ENCODE results near the gene CBX7. TPM values are rescaled to one million over a fixed set of nuclear protein-coding genes. Genes with fewer than 3 reads are reported as not detected.
A peak's percentile ranks its signal among the peaks of the same experiment; 100 is the strongest.

The CBX7 gene
- total RNA-seq, 4 donors from 2014 or later = 47.6 to 108 (median 64.8) TPM

DNA sequence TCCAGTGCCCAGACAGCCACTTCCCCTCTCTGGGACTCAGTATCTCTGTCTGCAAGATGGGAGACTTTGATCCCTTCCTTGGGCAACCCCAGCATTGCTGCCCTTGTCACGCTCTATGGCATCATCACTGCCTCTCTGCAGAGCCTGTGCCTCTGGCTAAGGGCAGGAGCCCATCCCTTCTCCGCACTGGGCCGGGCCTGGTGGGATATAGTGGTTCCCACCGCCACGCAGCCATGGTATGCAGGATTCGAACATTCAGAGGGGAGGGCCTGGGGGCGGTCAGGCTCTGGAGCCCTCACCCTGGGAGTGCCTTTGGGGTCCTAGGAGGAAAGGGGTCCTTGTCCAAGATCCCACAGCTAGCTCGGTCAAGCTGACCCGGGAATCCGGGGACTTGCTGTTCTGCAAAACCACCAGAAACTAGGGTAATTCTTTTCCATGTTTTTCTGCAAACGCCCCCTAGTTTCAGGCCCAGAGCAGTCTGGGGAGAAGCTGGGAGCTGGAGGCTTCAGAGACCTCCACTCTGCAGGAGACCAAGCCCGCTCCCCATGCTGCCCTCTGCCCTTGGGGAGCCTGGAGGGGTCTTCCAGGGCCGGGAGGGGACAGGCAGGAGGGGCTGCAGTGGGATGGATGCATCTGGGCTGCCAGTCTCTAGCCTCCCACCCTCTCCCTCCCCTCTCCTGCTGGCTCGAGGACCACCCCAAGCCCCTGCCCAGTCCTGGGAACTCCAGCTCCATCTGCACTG lies 24.4 kb upstream of the CBX7 start:
- H3K4me3 ChIP-seq (ENCODE audit: low read depth, poor library complexity, severe bottlenecking) = no peak overlapping the region
- DNase-seq (ENCODE audit: low spot score in 2 of 2) = peak in 1 of 2 donors; percentile 85
- WGBS, 2 donors = 82 to 90% methylated on average over 10 to 14 of the region's 14 CpGs
- TF ChIP-seq POLR2A (IDR thresholded peaks at IDR 0.05) = no peak
- TF ChIP-seq, protein P1, sequence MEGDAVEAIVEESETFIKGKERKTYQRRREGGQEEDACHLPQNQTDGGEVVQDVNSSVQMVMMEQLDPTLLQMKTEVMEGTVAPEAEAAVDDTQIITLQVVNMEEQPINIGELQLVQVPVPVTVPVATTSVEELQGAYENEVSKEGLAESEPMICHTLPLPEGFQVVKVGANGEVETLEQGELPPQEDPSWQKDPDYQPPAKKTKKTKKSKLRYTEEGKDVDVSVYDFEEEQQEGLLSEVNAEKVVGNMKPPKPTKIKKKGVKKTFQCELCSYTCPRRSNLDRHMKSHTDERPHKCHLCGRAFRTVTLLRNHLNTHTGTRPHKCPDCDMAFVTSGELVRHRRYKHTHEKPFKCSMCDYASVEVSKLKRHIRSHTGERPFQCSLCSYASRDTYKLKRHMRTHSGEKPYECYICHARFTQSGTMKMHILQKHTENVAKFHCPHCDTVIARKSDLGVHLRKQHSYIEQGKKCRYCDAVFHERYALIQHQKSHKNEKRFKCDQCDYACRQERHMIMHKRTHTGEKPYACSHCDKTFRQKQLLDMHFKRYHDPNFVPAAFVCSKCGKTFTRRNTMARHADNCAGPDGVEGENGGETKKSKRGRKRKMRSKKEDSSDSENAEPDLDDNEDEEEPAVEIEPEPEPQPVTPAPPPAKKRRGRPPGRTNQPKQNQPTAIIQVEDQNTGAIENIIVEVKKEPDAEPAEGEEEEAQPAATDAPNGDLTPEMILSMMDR (IDR thresholded peaks at IDR 0.05) = no peak
- intact Hi-C loops (cut with DNase I; ENCODE audit: low total_unique reads) = loop anchor here (10.0 kb wide), 1 partner anchor 58 kb away; no protein-coding TSS in a partner anchor

DNA sequence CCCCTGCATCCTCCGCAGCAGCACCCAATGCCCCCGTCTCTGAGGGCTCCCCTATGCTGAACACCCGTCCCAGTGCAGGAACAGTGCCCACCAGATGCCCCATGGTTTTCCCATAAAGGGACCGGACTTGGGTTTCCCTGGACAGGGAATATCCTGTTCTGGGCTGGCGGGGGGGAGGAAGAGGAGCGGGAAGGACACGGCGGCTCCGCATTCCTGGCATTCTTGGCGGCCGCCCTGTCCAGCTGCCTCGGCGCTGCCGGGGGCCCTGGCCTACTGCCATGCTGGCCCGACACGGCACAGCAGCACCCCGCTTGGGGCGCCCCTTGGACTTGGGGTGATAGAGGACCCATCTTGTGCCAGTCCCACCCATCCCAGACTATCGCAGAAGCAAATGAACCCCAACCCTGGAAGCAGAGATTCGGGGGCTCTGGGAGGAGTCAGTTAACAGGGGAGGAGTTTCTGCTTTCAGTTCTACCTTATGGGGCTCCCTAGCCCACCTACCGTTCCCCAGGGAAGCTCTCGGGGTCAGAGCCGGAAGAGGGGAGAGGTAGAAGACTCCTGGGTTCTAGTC lies 23.7 kb upstream of the CBX7 start:
- intact Hi-C loops (cut with DNase I; ENCODE audit: low total_unique reads) = loop anchor here (10.0 kb wide), 1 partner anchor 59 kb away; no protein-coding TSS in a partner anchor
- no peak overlapping the region for H3K4me3 ChIP-seq (ENCODE audit: low read depth, poor library complexity, severe bottlenecking)
- DNase-seq (ENCODE audit: low spot score in 2 of 2) = peak in 1 of 2 donors; percentile 90
- 23 to 38% methylated on average over 21 to 23 of the region's 23 CpGs for WGBS, 2 donors
- no peak for TF ChIP-seq POLR2A (IDR thresholded peaks at IDR 0.05)
- TF ChIP-seq, protein P1 (IDR thresholded peaks at IDR 0.05) = no peak

DNA sequence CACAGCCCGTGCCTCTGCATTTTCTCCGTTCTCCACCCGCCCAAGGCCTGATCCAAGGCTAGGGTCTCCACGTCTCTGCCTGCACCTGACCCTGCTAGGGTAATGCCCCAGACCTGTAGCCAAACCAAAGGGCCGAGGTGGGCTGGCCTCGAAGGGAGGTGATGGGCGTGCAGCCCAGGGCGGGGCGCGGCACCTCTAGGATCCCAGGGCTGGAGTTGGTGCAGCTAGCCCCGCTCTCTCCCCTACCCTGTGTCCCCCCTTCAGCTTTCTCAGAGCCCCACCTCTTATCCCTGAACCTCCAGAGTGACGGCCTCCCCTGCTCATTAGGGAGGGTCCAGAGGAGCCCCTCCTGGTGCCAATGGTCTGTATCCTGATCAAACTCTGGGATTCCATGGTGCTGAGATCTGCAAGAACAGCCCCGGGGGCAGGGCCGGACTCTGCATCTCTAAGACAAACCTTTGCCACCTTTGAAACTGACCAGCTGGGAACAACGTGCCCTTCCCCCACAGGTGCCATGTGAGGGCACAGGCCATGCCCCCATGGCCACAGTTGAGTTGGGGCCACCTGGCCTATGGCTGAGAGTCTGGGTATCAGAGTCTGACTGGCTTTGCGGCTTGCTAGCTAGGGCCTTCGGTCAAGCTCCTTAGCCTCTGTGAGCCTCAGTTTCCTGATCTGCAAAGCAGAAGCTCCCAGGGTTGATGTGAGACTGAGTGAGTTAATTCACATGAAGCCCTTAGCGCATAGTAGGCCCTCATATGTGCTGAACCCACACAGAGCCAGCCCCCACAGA lies 23.1 kb upstream of the CBX7 start:
- TF ChIP-seq POLR2A (IDR thresholded peaks at IDR 0.05) = no peak
- TF ChIP-seq, protein P1 (IDR thresholded peaks at IDR 0.05) = no peak
- DNase-seq (ENCODE audit: low spot score in 2 of 2) = peak in 1 of 2 donors; percentile 83
- WGBS, 2 donors = 74 to 80% methylated on average over 18 of the region's 18 CpGs
- intact Hi-C loops (cut with DNase I; ENCODE audit: low total_unique reads) = loop anchor here (10.0 kb wide), 1 partner anchor 59 kb away; no protein-coding TSS in a partner anchor
- H3K4me3 ChIP-seq (ENCODE audit: low read depth, poor library complexity, severe bottlenecking) = no peak overlapping the region

DNA sequence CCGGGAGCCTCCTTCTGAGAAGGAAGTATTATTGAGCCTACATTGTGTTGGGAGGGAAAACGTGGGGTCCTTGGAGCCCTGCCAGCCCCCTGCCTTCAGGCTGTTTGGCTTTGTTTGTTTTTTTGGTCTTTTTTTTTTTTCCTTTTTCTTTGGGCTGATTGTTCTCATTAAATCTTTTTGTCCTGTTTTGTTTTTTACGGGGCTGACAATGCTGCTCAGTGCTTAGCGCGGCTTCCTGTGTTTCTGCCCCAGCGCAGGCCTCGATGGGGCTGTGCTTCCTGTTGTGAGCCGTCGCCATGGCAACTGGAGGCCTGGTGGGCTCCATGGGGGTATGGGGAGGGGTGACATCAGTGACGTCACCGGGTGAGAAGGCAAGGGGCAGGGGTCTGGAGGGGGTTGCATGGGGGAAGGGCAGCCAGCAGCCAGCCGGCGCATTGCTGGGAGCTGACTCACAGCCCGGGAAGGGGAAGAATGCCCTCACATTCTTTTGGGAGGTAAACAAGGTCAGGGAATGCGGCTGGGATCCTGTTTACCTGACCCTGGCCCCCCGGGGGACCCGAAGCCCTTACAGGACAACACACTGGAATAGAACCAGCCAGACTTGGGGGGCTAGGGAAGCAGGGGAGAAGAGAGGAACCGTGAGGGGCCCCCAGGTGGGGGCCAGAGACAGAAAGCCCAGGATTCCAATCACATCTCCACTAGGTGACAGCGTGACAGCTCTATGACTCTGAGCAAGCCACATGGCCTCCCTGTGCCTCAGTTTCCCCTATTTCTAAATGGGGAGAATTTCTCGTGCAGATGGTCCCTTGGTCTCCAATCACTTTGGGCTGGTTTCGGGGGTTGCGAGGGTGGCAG lies 22.2 kb upstream of the CBX7 start:
- TF ChIP-seq POLR2A (IDR thresholded peaks at IDR 0.05) = no peak
- TF ChIP-seq, protein P1 (IDR thresholded peaks at IDR 0.05) = peak in 1 of 3 donors; percentile 14
- 26 to 29% methylated on average over 22 of the region's 22 CpGs for WGBS, 2 donors
- peak; percentile 60 to 93 for DNase-seq (ENCODE audit: low spot score in 2 of 2)
- no peak overlapping the region for H3K4me3 ChIP-seq (ENCODE audit: low read depth, poor library complexity, severe bottlenecking)
- intact Hi-C loops (cut with DNase I; ENCODE audit: low total_unique reads) = loop anchor here (5.0 to 10.0 kb wide), 2 partner anchors 60 to 353 kb away; no protein-coding TSS in a partner anchor
